Aorta (tissue), 5 donors: ENCODE measurements around the gene LRRC4. TPM values are rescaled to one million over a fixed set of nuclear protein-coding genes. Genes with fewer than 3 reads are reported as not detected.

Source experiments
- ATAC-seq: fragments of 200-7000 bp; cut with Tn5 transposase; one replicate; pipeline ENCODE4 v1.9.1; 2022; ENCODE audit warnings: moderate library complexity; ENCODE audit not compliant: low FRiP score
- DNase-seq, 2 donors: peaks; one replicate each; pipeline ENCODE4 v3.0.0-alpha.2; 2020
- H3K27ac ChIP-seq, 2 donors: one replicate each; pipeline ENCODE4 v1.5.1; 2013; ENCODE audit warnings: low read length in 2 of 2, mild to moderate bottlenecking in 2 of 2, moderate library complexity in 2 of 2, control low read depth in 1 of 2, inconsistent platforms in 1 of 2, low read depth in 1 of 2
- H3K27me3 ChIP-seq, 2 donors: one replicate each; pipeline ENCODE4 v1.6.1; 2013; ENCODE audit warnings: control low read depth in 1 of 2, low read length in 1 of 2, mild to moderate bottlenecking in 1 of 2, moderate library complexity in 1 of 2; ENCODE audit not compliant: insufficient read depth in 2 of 2, control insufficient read depth in 1 of 2
- H3K36me3 ChIP-seq, 2 donors: one replicate each; pipeline ENCODE4 v1.6.1; 2013; ENCODE audit warnings: control low read depth in 1 of 2, low read length in 1 of 2, mild to moderate bottlenecking in 1 of 2; ENCODE audit not compliant: insufficient read depth in 2 of 2, control insufficient read depth in 1 of 2
- H3K4me1 ChIP-seq, 2 donors: one replicate each; pipeline ENCODE4 v1.6.1; 2013; ENCODE audit warnings: low read length in 2 of 2, control low read depth in 1 of 2, mild to moderate bottlenecking in 1 of 2, moderate library complexity in 1 of 2; ENCODE audit not compliant: insufficient read depth in 2 of 2, control insufficient read depth in 1 of 2
- H3K4me3 ChIP-seq, 2 donors: one replicate each; pipeline ENCODE4 v1.5.1; 2013; ENCODE audit warnings: low read length in 2 of 2, control low read depth in 1 of 2, mild to moderate bottlenecking in 1 of 2
- H3K9me3 ChIP-seq: one replicate; pipeline ENCODE4 v1.6.1; 2013; ENCODE audit warnings: mild to moderate bottlenecking, low read length; ENCODE audit not compliant: control insufficient read depth
- WGBS, 2 donors: extraction: QIAGEN DNeasy Blood & Tissue Kit; methylation state at CpG; one replicate each; pipeline ENCODE4 v1.1.7; 2013; 5-methylcytosine and 5-hydroxymethylcytosine counted together
- intact Hi-C, 2 donors: fragments of 100-400 bp; cut with DNase I; formaldehyde crosslinking; loops; one replicate each; pipeline versions ENCODE4 v1.14.2 to v1.15.0; 2022
- polyA plus RNA-seq, 2 donors: library from polyadenylated mRNA; stranded (reverse); fragments of 200-250 nt; gene quantifications; one replicate each; pipeline ENCODE4 v1.2.3, GENCODE V29; 2013
- total RNA-seq, 2 donors: library from RNA; stranded (reverse); fragmentation: NEBNext Ultra II Directional; extraction: Animal tissue kit (Norgen Biotek cat#: 25700); gene quantifications; one replicate each; pipeline ENCODE4 v1.2.1, GENCODE V29; 2021
- donor health status: healthy with polysubstance abuse.
- donor health status: Bipolar disorder and iron deficiency.
- donor health status: DM: no; HTN: no; CAD: no.
- donor health status: DM: no; HTN: no; CAD: no.
- donor health status: DM: yes; HTN: yes; CAD: no.

Gene LRRC4
- total and polyA plus RNA-seq, 4 donors: 0.13 to 11.2 (median 2.6) TPM

GRCh38 chr7:128073671-128074310 lies 42.6 kb upstream of the LRRC4 start:
- ATAC-seq (no peak), DNase-seq (no peak)
- H3K4me1 ChIP-seq: no peaks in the 10 kb centered on the region
- intact Hi-C loops: no loop called here
- no peak overlapping the region for H3K4me3 ChIP-seq
- H3K9me3 ChIP-seq: no peaks in the 10 kb centered on the region
- no peaks in the 10 kb centered on the region for H3K36me3 ChIP-seq
- H3K27me3 ChIP-seq: no peaks in the 10 kb centered on the region
- H3K27ac ChIP-seq: no peak overlapping the region
- 83 to 84% methylated on average over 14 to 15 of the region's 15 CpGs for WGBS, 2 donors

GRCh38 chr7:128071801-128072200 lies 40.6 kb upstream of the LRRC4 start:
- WGBS, 2 donors: 85 to 96% methylated on average over 11 of the region's 11 CpGs
- H3K27me3 ChIP-seq: no peaks in the 10 kb centered on the region
- DNase-seq (no peak), ATAC-seq (no peak)
- no peaks in the 10 kb centered on the region for H3K9me3 ChIP-seq
- no peak overlapping the region for H3K27ac ChIP-seq
- intact Hi-C loops: no loop called here
- no peaks in the 10 kb centered on the region for H3K4me1 ChIP-seq
- H3K4me3 ChIP-seq: no peak overlapping the region
- peaks cover 0 to 2% of the 10 kb centered on the region in 2 donors for H3K36me3 ChIP-seq

GRCh38 chr7:128071376-128071775 lies 40.1 kb upstream of the LRRC4 start:
- DNase-seq (no peak), ATAC-seq (no peak)
- intact Hi-C loops: no loop called here
- H3K9me3 ChIP-seq: no peaks in the 10 kb centered on the region
- 93 to 98% methylated on average over 6 of the region's 6 CpGs for WGBS, 2 donors
- H3K27ac ChIP-seq: no peak overlapping the region
- peaks cover 0 to 2% of the 10 kb centered on the region in 2 donors for H3K36me3 ChIP-seq
- H3K4me3 ChIP-seq: no peak overlapping the region
- no peaks in the 10 kb centered on the region for H3K27me3 ChIP-seq
- no peaks in the 10 kb centered on the region for H3K4me1 ChIP-seq

GRCh38 chr7:128069373-128070364 lies 38.4 kb upstream of the LRRC4 start:
- H3K4me1 ChIP-seq: no peaks in the 10 kb centered on the region
- H3K4me3 ChIP-seq: no peak overlapping the region
- intact Hi-C loops: no loop called here
- WGBS, 2 donors: 93 to 95% methylated on average over 8 of the region's 8 CpGs
- DNase-seq (no peak), ATAC-seq (no peak)
- H3K27ac ChIP-seq: no peak overlapping the region
- no peaks in the 10 kb centered on the region for H3K27me3 ChIP-seq
- H3K9me3 ChIP-seq: no peaks in the 10 kb centered on the region
- H3K36me3 ChIP-seq: peaks cover 0 to 2% of the 10 kb centered on the region in 2 donors

- intact Hi-C loops: no loop called here
Measured at GRCh38 chr7:128068785-128069184, 37.5 kb upstream of the LRRC4 start.

GRCh38 chr7:128067983-128068382 lies 36.7 kb upstream of the LRRC4 start:
- Histone ChIP-seq H3K4me1 (no peaks in the 10 kb centered on the region), H3K27me3 (no peaks in the 10 kb centered on the region), H3K4me3 (no peak overlapping the region), H3K36me3 (peaks cover 0 to 2% of the 10 kb centered on the region in 2 donors), H3K9me3 (no peaks in the 10 kb centered on the region), H3K27ac (no peak overlapping the region)
- ATAC-seq: no peak
- 77 to 84% methylated on average over 5 of the region's 5 CpGs for WGBS, 2 donors
- DNase-seq: no peak
- intact Hi-C loops: no loop called here

More at GRCh38 chr7:128068785-128069184, 37.5 kb upstream of the LRRC4 start:
- peaks cover 0 to 2% of the 10 kb centered on the region in 2 donors for H3K36me3 ChIP-seq
- DNase-seq: no peak
- H3K9me3 ChIP-seq: no peaks in the 10 kb centered on the region
- 91 to 93% methylated on average over 8 of the region's 8 CpGs for WGBS, 2 donors
- no peak overlapping the region for H3K4me3 ChIP-seq
- no peaks in the 10 kb centered on the region for H3K4me1 ChIP-seq
- H3K27ac ChIP-seq: no peak overlapping the region
- H3K27me3 ChIP-seq: no peaks in the 10 kb centered on the region
- ATAC-seq: no peak

- intact Hi-C loops: no loop called here
- no peak overlapping the region for H3K4me3 ChIP-seq
- H3K27me3 ChIP-seq: no peaks in the 10 kb centered on the region
- WGBS, 2 donors: 61 to 63% methylated on average over 5 of the region's 5 CpGs
- DNase-seq (no peak), ATAC-seq (no peak)
- H3K27ac ChIP-seq: no peak overlapping the region
- no peaks in the 10 kb centered on the region for H3K4me1 ChIP-seq
- H3K36me3 ChIP-seq: peaks cover 0 to 2% of the 10 kb centered on the region in 2 donors
- no peaks in the 10 kb centered on the region for H3K9me3 ChIP-seq
Measured at GRCh38 chr7:128066858-128067257, 35.6 kb upstream of the LRRC4 start.

- ATAC-seq: no peak
- 88 to 92% methylated on average over 10 of the region's 10 CpGs for WGBS, 2 donors
- DNase-seq: no peak
- Histone ChIP-seq H3K27ac (no peak overlapping the region), H3K4me3 (no peak overlapping the region), H3K4me1 (no peaks in the 10 kb centered on the region), H3K27me3 (no peaks in the 10 kb centered on the region), H3K36me3 (peaks cover 0 to 2% of the 10 kb centered on the region in 2 donors), H3K9me3 (no peaks in the 10 kb centered on the region)
- intact Hi-C loops: no loop called here
Measured at GRCh38 chr7:128066395-128066794, 35.2 kb upstream of the LRRC4 start.
